Kidney tubule cell (primary cell): Measurements from ENCODE around the gene KIF26B.
"Not testable (repeated sequence)": the region's sequence is repeated elsewhere in the genome, so short reads cannot be mapped to it uniquely, and the experiment has no call there.

Experiments
- DNase-seq: peaks from one replicate; pipeline ENCODE4 v3.0.0-alpha.2; 2018; ENCODE audit warnings: low spot score

KIF26B gene

DNA sequence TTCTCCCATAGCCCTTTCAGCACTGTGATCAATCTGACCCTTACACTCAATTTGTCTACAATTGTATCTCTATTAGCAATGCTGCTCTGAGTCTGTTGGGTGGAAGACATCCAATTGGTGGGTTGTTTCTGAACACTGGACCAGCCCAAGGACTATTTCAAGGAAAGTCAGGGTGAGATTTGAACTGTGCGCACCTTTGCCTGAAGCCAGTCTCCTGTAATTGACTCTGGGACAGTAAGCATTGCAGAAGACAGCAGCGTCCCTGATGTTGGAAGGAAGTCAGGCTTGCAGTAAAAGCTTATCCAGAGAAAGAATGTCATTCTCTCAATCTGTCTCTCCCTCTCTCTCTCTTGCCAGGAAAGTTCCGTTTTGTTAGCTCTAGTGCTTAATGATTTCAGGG lies 233.9 kb downstream of the KIF26B start:
- DNase-seq: no peak

DNA sequence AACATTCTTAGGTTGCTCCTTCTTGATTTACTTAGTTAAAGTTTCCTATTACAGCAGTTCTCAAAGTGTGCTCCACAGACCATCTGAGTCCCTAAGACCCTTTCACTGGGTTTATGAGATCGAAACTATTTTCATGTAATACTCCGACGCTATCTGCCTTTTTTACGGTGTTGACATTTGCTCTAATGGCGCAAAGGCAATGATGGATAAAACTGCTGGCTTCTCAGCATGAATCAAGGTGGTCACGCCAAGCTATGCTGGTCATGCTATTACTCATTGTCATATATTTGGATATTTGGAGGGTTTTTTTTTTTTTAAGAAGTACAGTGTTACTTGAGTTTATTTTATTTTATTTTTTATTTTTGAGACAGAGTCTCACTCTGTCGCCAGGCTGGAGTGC lies 235.1 kb downstream of the KIF26B start:
- peak; percentile 15 for DNase-seq

DNA sequence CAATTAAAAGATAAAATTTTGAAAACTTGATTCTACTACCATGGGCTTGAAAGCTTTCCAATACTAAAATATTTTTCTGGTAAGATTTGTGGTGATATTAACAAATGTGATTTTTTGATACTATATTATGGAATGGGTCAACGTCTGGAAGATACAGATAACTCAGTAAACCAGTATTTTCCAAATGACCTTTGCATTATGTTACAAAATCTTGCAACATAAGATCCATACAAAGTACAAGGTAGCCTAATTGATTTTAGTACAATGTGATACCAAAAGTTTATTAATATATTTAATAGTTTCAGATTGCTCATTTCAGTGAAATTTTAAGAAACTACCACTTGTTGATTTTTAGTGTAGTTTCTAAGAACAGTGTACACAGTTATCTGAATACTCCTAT lies 236.2 kb downstream of the KIF26B start:
- DNase-seq: no peak

DNA sequence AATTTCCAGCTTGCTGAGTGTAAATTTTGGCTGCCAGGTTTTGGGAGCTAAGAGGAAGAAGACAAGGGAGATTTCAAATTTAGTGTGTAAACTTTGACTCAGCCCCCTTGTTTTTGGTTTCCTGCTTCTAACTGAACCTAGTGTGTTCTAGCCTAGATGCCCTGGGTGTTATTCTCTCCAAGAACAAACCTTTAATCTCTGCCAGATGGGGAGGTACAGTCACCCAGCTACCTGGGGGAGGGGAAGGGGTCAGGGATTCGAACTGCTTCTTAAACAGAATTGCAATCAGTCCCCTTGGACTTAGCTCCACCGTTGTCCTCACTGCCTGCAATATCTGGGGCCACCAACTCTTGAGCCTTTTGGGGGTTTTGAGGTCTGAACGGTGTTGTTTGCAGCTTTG lies 238.9 kb downstream of the KIF26B start:
- no peak for DNase-seq

DNA sequence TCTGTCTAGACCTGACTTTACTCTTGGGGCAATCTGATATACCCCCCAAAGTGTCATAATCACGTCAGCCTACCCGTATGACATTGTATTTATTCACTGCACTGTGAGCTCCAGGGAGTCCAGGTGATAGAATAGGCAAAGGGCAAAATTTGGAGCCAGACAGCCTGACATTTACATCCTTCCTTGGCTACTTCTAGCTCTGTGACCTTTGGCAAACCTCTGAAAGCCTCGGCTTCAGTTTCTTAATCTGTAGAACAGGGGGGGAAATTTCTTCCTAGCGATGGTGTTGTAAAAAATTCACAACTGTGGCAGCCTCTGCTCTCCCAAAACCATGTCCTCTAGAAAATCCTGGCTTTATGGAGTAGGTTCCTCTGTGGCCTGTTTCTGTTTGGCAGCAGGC lies 240.9 kb downstream of the KIF26B start:
- DNase-seq: no peak

DNA sequence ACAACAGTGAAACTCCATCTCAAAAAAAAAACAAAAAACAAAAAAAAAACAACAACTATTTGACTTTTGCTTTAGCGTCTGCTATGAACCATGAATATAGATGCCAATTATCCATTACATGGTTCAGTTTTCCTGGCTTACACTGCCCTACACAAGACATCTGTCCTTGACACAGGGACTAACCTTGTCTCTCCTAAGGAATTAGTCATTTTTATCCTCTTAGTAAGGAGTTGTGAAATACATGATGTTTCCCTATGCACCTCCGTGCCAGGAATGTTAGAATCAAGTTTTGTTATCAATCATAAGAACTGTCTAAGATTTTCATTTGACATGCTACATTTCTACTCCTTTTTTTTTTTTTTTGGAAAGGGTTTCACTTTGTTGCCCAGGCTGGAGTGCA lies 241.8 kb downstream of the KIF26B start:
- no peak for DNase-seq

DNA sequence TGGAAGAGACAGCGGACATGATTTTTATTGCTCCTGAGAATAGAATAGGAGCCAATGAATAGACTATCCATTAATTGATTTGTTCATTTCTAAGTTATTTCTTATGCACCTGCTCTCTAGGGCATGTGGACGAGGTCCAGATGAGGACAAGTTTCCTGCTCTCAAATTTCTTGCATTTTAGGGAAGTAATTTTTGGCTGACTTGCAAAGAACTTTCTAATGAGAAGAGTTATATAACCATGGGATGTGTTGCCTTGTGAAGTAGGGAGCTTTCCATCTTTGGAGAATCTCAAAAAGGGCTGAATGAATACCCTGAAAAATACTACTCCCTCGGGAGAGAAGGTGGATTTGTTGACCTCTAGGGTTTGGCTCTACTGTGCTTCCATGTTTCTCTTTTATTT lies 243.0 kb downstream of the KIF26B start:
- DNase-seq: no peak

DNA sequence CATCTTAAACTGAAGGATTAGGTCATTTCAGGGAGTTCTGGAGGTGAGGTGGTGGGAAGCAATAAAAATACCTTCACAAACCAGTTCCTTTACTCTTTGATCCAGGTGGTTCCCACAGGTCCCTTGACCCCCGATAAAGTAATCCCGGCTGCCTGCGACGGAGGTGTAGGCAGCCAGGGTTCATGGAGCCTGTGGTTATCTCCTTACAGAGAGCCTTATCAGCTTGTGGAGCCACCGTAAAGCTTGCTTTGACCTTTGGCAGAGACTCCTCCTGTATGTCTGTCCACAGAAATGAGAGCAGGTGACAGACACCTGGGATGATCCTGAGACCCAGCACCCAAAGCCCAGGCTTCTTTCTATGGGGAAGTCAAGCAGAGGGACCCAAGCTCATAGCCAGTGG lies 243.4 kb downstream of the KIF26B start:
- no peak for DNase-seq

DNA sequence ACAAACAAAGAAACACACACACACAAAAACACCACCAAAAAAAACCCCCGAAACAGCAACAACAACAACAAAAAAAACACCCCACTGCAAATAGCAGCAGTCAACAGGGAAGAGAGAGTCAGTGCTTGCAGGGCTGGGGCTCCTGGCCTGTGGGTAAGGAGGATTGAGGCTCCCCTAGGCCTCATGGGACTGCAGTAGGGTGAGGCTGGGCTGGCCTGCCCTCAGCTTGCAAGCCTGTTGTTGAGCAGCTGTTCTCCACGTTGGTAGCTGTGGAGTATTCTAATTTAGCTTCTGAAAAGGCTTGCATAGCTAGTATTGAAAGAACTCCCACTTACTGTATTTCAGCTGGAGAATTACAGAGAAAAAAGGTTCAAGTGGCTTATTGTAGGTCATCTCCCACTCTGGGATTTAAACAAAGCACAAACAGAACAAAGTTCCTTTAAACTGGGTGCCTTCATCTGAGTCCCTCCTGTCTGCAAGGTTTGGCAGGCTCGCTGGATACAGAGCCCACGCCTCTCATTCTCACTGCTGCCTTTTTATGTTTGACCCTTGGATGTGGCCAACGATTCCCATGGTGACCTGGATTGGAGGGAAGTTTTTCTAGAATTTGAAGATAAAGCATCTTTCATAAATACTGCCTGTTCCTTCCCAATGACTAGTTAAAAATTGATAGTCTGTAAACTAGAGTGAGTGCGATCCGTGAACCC lies 247.2 kb downstream of the KIF26B start:
- no peak for DNase-seq

DNA sequence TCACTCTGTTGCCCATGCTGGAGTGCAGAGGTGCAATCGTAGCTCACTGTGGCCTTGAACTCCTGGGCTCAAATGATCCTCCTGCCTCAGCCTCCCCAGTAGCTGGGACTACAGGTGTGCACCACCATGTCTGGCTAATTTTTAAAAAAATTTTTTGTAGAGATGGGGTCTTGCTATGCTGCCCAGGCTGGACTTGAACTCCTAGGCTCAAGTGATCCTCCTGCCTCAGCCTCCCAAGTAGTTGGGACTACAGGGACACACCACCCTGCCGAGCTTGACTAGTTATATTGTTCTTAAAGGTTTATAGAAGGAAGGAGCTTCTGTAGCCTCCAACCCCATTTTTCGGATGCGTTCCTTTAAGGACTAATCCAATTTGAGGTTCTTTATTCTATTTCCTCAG lies 248.2 kb downstream of the KIF26B start:
- DNase-seq: not testable (repeated sequence)

DNA sequence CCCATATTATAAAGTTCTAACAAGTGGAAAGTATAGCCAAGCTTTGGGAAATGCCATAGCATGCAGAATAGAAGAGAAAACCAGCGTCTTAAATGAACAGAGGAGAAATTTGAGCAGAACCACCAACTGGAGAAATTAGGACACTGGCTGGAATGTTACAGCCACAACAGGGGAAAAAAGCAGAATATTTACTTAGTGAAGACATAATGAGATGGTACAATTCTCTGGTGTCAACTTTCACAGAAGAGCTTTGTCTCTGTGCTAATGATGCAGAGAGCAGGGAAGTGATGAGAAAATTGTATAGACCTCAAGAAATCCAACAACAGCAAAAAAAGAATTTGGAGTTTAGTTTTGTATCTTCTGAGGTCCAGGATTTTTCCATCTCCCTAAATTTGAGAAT lies 249.7 kb downstream of the KIF26B start:
- no peak for DNase-seq

DNA sequence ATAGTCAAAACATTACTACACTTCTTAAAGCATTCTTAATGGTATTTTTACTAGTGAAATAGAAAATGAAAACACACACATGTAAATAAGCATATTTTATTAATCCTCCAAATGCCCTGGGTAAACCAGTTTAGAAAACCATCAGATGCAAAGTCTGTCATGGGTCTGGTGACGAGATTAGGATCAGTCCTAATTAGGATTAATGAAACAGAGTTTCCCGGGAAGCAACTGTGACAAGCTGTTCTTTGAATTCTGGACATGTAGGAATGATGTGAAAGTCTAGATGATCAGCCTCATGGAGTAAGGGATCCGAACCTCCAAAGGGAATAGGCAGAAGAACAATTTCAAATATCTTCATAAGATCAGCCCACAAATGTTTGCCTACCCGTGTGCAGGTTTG lies 250.2 kb downstream of the KIF26B start:
- no peak for DNase-seq

DNA sequence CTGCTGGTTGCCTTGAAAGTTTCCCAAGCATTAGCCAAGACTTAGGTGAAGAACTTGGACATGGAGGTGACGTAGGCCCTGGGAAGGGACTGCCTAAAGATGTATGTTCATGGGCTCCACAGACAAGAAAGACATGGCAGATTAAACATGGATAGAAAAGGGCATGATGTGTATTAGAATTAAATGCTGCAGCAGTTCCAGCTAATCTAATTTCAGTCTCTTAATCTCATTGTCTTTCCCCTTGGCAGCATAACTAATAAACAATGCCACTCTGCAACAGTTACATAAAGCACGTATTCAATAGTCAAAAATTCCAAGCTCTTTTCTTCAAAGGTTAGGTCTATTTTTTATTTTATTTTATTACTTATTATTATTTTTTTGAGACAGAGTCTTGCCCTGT lies 251.6 kb downstream of the KIF26B start:
- DNase-seq: no peak

DNA sequence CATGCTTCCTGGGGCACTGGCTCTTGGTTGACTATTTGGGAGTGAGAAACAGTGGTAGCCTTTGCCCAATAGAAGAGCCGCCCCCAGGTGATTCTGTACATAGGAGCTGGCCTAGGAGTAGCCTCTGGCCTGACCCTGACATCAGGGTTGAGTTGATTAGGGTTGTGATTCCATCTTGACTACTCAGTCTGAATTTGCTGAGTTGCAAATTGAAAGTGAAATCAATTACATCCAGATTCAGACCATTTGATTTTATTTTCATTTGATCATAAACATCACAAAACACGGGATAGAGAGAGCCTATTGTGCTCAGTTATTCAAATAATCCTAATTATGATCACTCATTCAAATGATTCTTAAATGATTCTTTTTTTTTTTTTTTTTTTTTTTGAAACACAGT lies 253.2 kb downstream of the KIF26B start:
- DNase-seq: no peak

DNA sequence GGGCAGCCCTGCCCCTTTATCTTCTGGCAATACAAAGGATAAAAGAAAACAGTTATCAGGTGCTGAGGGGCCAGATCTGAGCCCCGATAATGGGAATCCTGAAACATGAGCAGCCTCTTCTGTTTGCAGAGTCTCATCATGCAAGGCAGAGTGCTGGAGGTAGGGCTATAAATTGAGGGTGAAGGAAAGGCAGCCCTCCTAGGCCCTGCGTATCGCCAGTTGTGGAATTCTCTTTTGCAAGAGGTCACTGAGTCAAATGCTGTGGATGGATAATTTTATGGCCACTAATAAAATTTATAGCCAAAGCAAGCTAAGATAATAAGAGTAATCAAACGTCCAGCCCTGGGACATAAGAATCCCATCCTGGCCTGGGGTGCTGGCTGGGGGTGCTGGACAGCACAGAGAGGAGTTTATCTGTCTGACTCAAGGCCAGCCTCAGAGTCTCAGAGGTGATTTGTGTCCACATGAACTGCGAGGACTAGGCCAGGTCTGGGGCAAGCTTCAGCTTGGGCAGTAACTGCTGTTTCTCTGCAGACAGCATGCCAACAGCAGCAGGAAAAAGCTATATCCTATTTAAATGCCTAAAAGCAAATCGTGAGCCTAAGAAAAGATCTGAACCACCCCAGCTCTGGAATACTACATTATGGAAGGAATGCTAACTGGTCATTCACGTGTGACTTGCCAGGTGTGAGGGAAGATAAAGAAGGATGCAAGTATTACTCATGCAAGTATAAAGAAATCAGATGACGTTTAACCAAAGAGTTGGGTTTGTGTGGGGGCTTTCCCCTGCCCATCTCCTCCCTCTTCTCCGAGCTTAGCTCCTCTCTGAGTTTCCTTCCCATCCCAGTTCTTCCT lies 254.8 kb downstream of the KIF26B start:
- DNase-seq: peak; percentile 62

DNA sequence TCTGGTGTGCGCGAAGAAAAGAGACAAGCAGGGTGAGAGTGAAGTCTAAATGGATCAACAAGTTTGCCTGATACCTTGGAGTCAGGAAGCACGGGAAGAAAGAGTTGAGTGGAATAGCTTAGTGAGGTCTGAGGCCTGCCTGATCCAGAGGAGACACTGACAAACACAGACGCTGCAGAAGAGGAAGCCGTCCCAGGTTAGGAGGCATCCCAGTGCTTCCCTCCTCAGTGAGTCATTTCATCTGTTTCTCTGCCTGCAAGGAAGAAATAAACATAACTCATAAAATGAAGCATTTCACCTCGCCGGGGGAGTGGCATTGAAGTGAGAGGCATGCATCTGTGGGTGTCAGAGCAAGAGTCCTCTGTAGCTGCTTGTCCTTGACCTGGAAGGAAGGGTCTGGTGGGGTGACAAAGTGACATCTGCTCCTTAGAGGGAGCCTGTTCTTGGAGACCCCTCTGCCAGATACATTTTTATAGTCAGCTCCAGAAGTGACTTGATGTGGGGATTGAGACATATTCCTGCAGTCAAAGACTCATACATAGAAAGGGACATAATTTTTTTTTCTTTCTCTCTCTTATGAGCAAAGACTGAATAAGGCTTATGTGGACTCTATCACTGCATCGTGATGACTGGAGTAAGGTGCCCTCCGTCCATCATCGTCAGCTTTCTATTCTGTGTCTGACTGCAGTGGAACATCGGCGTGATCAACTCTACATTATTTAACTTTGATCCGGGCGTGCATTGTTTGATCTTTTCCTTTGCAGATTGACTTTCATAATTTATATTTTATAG lies 256.7 kb downstream of the KIF26B start:
- peak; percentile 9 for DNase-seq

DNA sequence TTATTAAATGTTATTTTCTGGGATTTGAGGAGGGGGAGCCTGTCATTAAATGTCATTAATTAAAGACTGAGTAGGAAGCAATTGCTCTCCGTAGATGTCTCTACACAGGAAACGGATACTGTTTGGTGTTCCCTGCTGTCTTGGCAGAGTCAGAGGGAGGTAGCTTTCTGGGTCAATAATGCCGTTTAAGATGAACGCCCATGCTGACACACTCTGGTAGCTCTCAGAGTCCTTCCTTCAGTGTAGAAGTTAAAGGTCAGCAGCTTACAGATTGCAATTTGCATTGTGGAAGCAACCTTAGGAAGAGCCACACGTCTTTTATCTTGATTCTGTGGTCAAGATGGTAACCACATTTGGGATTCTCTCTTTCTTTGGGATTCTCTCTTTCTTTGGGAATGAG lies 257.5 kb downstream of the KIF26B start:
- no peak for DNase-seq

DNA sequence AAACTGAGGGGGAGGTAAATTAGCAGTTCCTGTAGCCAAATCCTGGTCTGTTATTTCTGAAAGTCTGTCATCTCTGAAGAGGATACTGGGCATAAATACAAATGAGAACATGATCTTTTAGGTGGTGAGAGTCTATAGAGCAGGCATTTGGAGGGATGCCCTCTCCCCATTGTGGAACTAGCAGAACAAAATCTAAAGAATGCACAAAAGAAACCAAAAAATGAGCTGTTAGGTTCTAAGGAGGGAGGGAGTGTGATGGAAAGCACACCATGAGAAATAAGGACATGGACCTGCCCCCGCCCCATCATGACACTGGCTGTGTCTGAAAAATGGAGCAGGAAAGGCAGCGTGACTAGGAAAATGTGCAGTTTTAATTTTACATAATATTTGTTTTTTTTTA lies 262.0 kb downstream of the KIF26B start:
- no peak for DNase-seq

DNA sequence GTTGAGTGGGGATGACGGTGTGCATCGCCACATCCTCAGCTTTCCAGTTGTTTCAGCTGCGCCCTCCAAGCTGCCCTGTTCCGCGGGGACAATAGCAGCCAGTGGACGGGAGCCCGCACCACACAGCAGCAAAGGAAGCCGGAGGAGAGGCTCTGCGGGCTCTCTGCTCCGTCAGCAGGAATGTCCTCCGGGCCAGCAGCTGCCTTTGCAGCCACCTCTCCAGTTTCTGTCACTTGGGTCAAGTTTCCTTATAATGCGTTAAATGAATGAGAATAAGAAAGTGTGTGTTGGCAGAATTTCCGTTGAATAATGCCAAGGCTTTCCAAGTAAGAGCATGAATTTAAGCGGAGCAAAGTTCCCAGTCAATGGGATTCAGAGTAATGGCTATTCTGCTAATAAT lies 263.3 kb downstream of the KIF26B start:
- DNase-seq: no peak

DNA sequence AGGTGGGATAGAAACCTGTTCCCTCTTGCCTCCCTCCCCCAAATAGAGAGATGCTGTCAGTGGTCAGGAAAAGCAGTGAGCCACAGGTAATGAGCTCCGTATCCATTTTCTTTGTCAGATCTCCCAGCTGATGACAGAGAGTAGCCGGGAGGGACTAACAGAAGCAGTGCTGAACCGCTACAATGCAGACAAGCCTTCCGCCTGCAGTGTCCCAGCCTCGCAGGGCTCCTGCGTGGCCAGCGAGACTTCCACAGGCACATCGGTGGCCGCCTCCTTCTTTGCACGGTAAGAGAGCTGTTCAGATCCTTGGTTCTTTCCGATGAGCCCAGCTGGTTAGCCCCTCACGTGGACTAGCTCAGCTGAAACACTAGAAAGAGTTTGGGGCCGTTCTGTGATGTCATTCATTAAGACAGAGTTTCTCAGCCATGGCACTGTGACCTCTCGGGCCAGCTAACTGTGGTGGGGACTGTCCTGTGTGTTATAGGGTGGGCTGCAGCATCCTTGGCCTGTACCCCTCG lies 264.7 kb downstream of the KIF26B start:
- no peak for DNase-seq

DNA sequence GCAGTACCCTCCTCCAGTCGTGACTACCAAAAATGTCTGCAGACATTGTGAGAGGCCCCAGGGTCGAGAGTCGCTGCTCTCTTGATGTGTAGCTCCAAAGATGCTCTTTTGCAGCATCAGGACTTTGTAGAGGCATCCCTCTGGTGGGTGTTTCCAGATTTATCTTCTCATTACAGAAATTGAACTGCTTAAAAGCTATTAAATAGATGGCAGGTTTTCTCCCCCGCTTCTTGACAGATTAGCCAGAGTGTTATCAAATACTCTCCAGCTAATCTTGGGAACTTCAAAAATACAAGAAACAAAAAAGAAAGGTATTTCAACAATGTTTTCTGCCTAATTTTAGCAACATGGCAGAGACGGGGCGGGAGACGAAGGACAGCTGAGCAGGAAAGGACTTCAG lies 265.2 kb downstream of the KIF26B start:
- no peak for DNase-seq

DNA sequence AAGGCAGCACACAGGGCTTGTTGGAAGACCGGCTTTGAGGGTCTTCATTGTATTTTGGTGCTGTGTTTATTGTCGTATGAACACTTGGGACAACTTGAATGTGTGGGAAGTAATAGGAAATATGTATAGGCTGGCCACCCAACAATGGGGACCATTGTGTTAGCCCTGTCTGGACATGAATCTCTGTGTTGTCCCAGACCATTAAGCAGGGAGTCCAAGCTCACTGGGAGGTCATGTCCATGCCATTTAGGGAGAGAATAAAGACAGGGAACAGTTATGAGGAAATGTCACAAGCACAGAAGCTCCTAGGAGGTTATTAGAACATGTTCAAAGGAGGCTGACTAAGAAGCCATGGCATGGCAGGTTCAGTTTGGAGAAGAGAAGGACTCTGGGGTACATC lies 266.1 kb downstream of the KIF26B start:
- no peak for DNase-seq

DNA sequence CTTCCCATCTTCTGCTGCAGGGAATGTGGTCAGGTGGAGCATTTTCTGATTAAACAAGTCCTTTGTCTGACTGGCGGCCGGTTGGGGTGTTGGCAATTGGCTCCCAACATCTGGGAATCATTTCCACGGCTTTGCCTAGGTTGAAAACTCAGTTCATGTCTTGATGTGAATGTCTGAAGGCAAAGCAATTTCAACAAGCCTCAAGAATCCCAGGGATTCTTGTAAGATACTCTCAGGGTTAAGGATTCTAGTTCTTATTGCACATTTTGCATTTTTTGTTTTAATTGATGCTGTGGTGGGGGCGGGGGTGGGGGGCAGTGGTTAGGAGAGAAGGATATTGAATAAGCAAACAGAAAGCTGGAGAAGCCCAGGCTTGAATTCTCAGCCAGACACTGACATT lies 273.9 kb downstream of the KIF26B start:
- DNase-seq: no peak
